NB4 (cell line): ENCODE data around the gene NME7.

ENCODE experiments used
- DNase-seq: peaks from one replicate; pipeline ENCODE4 v3.0.0; 2010; ENCODE audit warnings: low read depth
- H3K4me3 ChIP-seq: one replicate; pipeline ENCODE4 v1.5.1; 2011; ENCODE audit warnings: mild to moderate bottlenecking, low read depth, low read length, moderate library complexity
- CTCF ChIP-seq: IDR thresholded peaks from one replicate; pipeline ENCODE4 v1.5.1; 2012; ENCODE audit warnings: low read depth, low read length
- MAX ChIP-seq: IDR thresholded peaks from 2 replicates; pipeline ENCODE4 v1.6.1; 2011; ENCODE audit warnings: low read depth, low read length
- MYC ChIP-seq: IDR thresholded peaks from 2 replicates; pipeline ENCODE4 v1.6.1; 2011; ENCODE audit warnings: low read depth, low read length
- POLR2A ChIP-seq: IDR thresholded peaks from 2 replicates; pipeline ENCODE4 v1.6.1; 2011; ENCODE audit warnings: mild to moderate bottlenecking; ENCODE audit not compliant: insufficient read length; ENCODE audit errors: extremely low read depth

Gene NME7

GRCh38 chr1:169305948-169306347, 61.6 kb downstream of the NME7 start:
- TF ChIP-seq MYC = no peak
- no peak for TF ChIP-seq MAX
- TF ChIP-seq POLR2A = no peak
- no peak for TF ChIP-seq CTCF
- no peak for DNase-seq
- no peak overlapping the region for H3K4me3 ChIP-seq

DNA sequence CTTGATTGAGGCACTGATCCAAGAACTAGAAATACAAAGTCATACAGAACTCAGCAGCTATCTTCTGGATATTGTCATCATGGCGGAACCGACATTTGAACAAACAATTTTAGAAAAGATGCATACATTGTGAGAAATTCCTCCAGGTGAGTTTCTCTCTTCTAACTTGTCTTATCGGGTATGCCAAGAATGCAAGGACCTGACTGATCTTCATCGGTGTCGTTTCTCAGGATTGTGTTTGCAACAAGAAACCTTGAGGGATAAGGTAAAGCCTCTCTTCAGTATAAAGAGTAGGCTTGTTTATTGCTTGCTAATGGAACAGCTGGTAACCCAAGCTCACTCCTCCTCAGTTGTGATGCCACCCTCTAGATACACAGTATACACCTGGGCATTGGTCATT, 62.2 kb downstream of the NME7 start:
- no peak overlapping the region for H3K4me3 ChIP-seq
- DNase-seq = no peak
- TF ChIP-seq POLR2A = no peak
- no peak for TF ChIP-seq CTCF
- TF ChIP-seq MAX = no peak
- TF ChIP-seq MYC = no peak

GRCh38 chr1:169300854-169301253, 66.7 kb downstream of the NME7 start:
- no peak overlapping the region for H3K4me3 ChIP-seq
- no peak for DNase-seq
- TF ChIP-seq POLR2A (no peak), MYC (no peak), MAX (no peak), CTCF (no peak)

- no peak overlapping the region for H3K4me3 ChIP-seq
- no peak for DNase-seq
- TF ChIP-seq CTCF (no peak), POLR2A (no peak), MYC (no peak), MAX (no peak)
These were observed 69.2 kb downstream of the NME7 start for GRCh38 chr1:169298441-169298840.

DNA sequence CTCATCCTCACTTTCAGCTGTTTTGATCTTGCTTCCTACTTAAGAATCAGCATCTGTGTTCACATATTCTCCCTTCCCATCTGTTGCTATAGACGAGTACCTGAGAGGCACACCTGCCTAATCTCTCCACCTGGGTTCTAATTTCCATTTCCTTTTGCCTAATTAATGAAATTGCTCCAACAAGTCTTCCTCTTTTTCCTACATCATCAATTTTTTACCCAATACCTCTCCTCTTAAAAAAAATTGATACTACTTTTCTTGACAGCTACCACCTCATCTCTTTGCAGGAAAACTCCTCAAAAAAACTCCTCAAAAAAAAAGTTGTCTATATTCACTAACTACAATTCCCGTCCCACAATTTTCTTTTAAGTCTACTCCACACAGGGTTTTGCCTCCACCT, 71.8 kb downstream of the NME7 start:
- DNase-seq = no peak
- TF ChIP-seq CTCF = no peak
- TF ChIP-seq POLR2A = no peak
- TF ChIP-seq MAX = no peak
- TF ChIP-seq MYC = no peak

GRCh38 chr1:169295425-169295824, 72.2 kb downstream of the NME7 start:
- no peak overlapping the region for H3K4me3 ChIP-seq
- TF ChIP-seq MYC = no peak
- TF ChIP-seq CTCF = no peak
- no peak for TF ChIP-seq POLR2A
- no peak for TF ChIP-seq MAX
- DNase-seq = no peak

More for the DNA sequence above, 71.8 kb downstream of the NME7 start:
- no peak overlapping the region for H3K4me3 ChIP-seq
